ENCODE results near the gene CDC20B. TPM values are rescaled to one million over a fixed set of nuclear protein-coding genes. Genes with fewer than 3 reads are reported as not detected.

CDC20B gene
- total RNA-seq, 1 experiment from 2014 or later, result not detected

DNA sequence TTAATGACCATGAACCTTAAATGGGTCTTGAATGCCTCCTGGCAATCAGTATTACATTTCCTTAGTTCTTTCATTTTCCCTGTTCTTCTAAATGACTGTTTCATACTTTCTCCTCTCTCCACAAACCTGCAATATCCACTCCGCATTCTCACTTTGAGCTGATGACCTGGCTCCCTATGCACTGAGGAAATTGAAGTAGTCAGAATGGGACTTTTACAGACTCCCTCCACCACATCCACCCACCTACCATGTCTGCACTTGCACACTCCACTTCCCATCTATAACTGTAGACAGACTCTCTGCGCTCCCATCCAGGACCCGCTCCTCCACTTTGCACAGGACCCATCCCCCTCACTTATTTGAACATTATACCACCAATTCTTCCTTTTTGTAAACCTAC is 106.7 kb downstream of the CDC20B start:
- no TSS peak for BruUV-seq (replicated peaks)
- DNase-seq (ENCODE audit: low read depth, low spot score) (no peak), ATAC-seq (no peak)
- no peaks in the 10 kb centered on the region for H3K9me2 ChIP-seq (ENCODE audit: insufficient read depth)
- no peak overlapping the region for H3K4me3 ChIP-seq (replicated peaks in 1 of 2; ENCODE audit: low read depth in 1 of 2, low read length in 2 of 2)
- no peaks in the 10 kb centered on the region for H3K9me3 ChIP-seq (ENCODE audit: control insufficient read depth in 1 of 2, insufficient read depth in 1 of 2, low read depth in 1 of 2, low read length in 2 of 2)
- ChIA-PET CTCF (no interaction called here), POLR2A (no interaction called here), RAD21 (ENCODE audit: low non-redundant PET in 1 of 2, low total read pairs in 2 of 2, uncharacterized antibody in 2 of 2, unreplicated experiment in 2 of 2) (no interaction called here)
- H2AFZ ChIP-seq (ENCODE audit: low read depth, low read length, poor library complexity, severe bottlenecking), result no peak overlapping the region
- no peak overlapping the region for H3K9ac ChIP-seq (ENCODE audit: low read length)
- no peak overlapping the region for H3K27ac ChIP-seq (ENCODE audit: low read depth, low read length)
- H3K27me3 ChIP-seq (ENCODE audit: insufficient read depth, low read length), result peaks cover 22% of the 10 kb centered on the region; the same call in 1 of the 2 replicates
- H3K79me2 ChIP-seq (ENCODE audit: insufficient read depth, low read length), result no peaks in the 10 kb centered on the region
- H3K4me2 ChIP-seq (ENCODE audit: low read length), result no peak overlapping the region
- no peak for TF ChIP-seq EZH2 (IDR thresholded peaks at IDR 0.05)
- no peak for TF ChIP-seq POLR2AphosphoS5 (IDR thresholded peaks at IDR 0.05; ENCODE audit: low read depth, low read length)
- no peak for TF ChIP-seq EZH2phosphoT487 (IDR thresholded peaks at IDR 0.05; ENCODE audit: borderline replicate concordance)
- TF ChIP-seq ZFX (IDR thresholded peaks at IDR 0.05), result no peak
- TF ChIP-seq ELF1 (IDR thresholded peaks at IDR 0.05; ENCODE audit: borderline replicate concordance, low read depth), result no peak
- no peak for TF ChIP-seq FOSL1 (IDR thresholded peaks at IDR 0.05; ENCODE audit: low read depth)
- TF ChIP-seq JUND (IDR thresholded peaks at IDR 0.05), result no peak
- no peak for TF ChIP-seq YY1 (IDR thresholded peaks at IDR 0.05; ENCODE audit: extremely low read depth, insufficient replicate concordance, low read depth, low read length)
- no peak for TF ChIP-seq CEBPB (IDR thresholded peaks at IDR 0.05; ENCODE audit: low read depth)
- no peak for TF ChIP-seq POLR2A (IDR thresholded peaks at IDR 0.05; ENCODE audit: borderline replicate concordance, extremely low read depth, insufficient read depth, insufficient read length)
- H3K36me3 ChIP-seq (ENCODE audit: control insufficient read depth in 1 of 2, insufficient read depth in 2 of 2, low read length in 2 of 2), result no peaks in the 10 kb centered on the region
- no peaks in the 10 kb centered on the region for H4K20me1 ChIP-seq (ENCODE audit: insufficient read depth)
- no peaks in the 10 kb centered on the region for H3K4me1 ChIP-seq (ENCODE audit: control insufficient read depth in 1 of 2, insufficient read depth in 2 of 2, low read length in 2 of 2)
- intact Hi-C loops (cut with micrococcal nuclease), result no loop called here

DNA sequence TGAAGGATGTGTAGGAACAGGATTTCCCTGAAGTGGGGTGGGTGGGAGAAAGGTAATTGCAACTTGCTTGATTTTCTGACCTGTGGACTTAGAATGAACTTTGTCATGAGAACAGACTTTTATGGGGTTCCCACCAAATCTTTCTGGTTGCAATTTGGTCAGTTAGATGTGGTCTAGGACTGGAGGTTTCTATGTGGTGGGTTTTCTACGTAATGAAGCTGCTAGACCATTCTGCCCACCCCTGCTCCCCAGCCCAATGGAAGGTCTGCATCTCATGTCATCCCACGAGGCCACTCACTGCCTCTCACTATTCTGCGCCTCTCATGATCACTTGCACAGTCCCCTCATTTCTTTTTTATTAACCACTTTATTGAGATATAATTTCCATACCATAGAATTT is 108.5 kb downstream of the CDC20B start:
- H3K9me2 ChIP-seq (ENCODE audit: insufficient read depth), result no peaks in the 10 kb centered on the region
- no peak overlapping the region for H3K27ac ChIP-seq (ENCODE audit: low read depth, low read length)
- no peaks in the 10 kb centered on the region for H3K36me3 ChIP-seq (ENCODE audit: control insufficient read depth in 1 of 2, insufficient read depth in 2 of 2, low read length in 2 of 2)
- intact Hi-C loops (cut with micrococcal nuclease), result no loop called here
- no peak overlapping the region for H3K4me2 ChIP-seq (ENCODE audit: low read length)
- H3K9ac ChIP-seq (ENCODE audit: low read length), result no peak overlapping the region
- BruUV-seq (replicated peaks), result no TSS peak
- H4K20me1 ChIP-seq (ENCODE audit: insufficient read depth), result no peaks in the 10 kb centered on the region
- H2AFZ ChIP-seq (ENCODE audit: low read depth, low read length, poor library complexity, severe bottlenecking), result no peak overlapping the region
- H3K9me3 ChIP-seq (ENCODE audit: control insufficient read depth in 1 of 2, insufficient read depth in 1 of 2, low read depth in 1 of 2, low read length in 2 of 2), result no peaks in the 10 kb centered on the region
- no peak overlapping the region for H3K4me3 ChIP-seq (replicated peaks in 1 of 2; ENCODE audit: low read depth in 1 of 2, low read length in 2 of 2)
- RAD21 ChIA-PET (ENCODE audit: low non-redundant PET in 1 of 2, low total read pairs in 2 of 2, uncharacterized antibody in 2 of 2, unreplicated experiment in 2 of 2), result no interaction called here
- no peaks in the 10 kb centered on the region for H3K4me1 ChIP-seq (ENCODE audit: control insufficient read depth in 1 of 2, insufficient read depth in 2 of 2, low read length in 2 of 2)
- CTCF ChIA-PET, result no interaction called here
- no peak for DNase-seq (ENCODE audit: low read depth, low spot score)
- no peaks in the 10 kb centered on the region for H3K79me2 ChIP-seq (ENCODE audit: insufficient read depth, low read length)
- no peak for ATAC-seq
- H3K27me3 ChIP-seq (ENCODE audit: insufficient read depth, low read length), result peaks cover 29% of the 10 kb centered on the region; the same call in 1 of the 2 replicates
- TF ChIP-seq CEBPB (IDR thresholded peaks at IDR 0.05; ENCODE audit: low read depth) (no peak), EGR1 (IDR thresholded peaks at IDR 0.05; ENCODE audit: low read depth) (no peak), CBX3 (IDR thresholded peaks at IDR 0.05; ENCODE audit: low read depth) (no peak), POLR2A (IDR thresholded peaks at IDR 0.05; ENCODE audit: borderline replicate concordance, extremely low read depth, insufficient read depth, insufficient read length) (no peak), FOSL1 (IDR thresholded peaks at IDR 0.05; ENCODE audit: low read depth) (no peak), ELF1 (IDR thresholded peaks at IDR 0.05; ENCODE audit: borderline replicate concordance, low read depth) (no peak), EZH2 (IDR thresholded peaks at IDR 0.05) (no peak), ZFX (IDR thresholded peaks at IDR 0.05) (no peak), EZH2phosphoT487 (IDR thresholded peaks at IDR 0.05; ENCODE audit: borderline replicate concordance) (no peak)
- TF ChIP-seq, protein P1, sequence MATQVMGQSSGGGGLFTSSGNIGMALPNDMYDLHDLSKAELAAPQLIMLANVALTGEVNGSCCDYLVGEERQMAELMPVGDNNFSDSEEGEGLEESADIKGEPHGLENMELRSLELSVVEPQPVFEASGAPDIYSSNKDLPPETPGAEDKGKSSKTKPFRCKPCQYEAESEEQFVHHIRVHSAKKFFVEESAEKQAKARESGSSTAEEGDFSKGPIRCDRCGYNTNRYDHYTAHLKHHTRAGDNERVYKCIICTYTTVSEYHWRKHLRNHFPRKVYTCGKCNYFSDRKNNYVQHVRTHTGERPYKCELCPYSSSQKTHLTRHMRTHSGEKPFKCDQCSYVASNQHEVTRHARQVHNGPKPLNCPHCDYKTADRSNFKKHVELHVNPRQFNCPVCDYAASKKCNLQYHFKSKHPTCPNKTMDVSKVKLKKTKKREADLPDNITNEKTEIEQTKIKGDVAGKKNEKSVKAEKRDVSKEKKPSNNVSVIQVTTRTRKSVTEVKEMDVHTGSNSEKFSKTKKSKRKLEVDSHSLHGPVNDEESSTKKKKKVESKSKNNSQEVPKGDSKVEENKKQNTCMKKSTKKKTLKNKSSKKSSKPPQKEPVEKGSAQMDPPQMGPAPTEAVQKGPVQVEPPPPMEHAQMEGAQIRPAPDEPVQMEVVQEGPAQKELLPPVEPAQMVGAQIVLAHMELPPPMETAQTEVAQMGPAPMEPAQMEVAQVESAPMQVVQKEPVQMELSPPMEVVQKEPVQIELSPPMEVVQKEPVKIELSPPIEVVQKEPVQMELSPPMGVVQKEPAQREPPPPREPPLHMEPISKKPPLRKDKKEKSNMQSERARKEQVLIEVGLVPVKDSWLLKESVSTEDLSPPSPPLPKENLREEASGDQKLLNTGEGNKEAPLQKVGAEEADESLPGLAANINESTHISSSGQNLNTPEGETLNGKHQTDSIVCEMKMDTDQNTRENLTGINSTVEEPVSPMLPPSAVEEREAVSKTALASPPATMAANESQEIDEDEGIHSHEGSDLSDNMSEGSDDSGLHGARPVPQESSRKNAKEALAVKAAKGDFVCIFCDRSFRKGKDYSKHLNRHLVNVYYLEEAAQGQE (IDR thresholded peaks at IDR 0.05; ENCODE audit: low read depth), result no peak
- POLR2A ChIA-PET, result no interaction called here
